Body of pancreas (tissue), 4 donors: ENCODE results near the gene PRSS38.

Source experiments
- POLR2A ChIP-seq, 3 donors: fragments of 450-650 bp; IDR thresholded peaks; one replicate each; pipeline ENCODE4 v1.6.1; 2016; ENCODE audit warnings: antibody characterized with exemption in 3 of 3, mild to moderate bottlenecking in 2 of 3
- TF ChIP-seq, protein P1 (sequence below), 7 experiments: fragments of 450-650 bp in 4 of 7; fragments of 200-600 bp in 3 of 7; sonication (generic) in 3 of 7; IDR thresholded peaks; one replicate each; pipeline ENCODE4 v1.5.1; 2016 to 2019; ENCODE audit warnings: antibody characterized with exemption in 7 of 7

DNA sequence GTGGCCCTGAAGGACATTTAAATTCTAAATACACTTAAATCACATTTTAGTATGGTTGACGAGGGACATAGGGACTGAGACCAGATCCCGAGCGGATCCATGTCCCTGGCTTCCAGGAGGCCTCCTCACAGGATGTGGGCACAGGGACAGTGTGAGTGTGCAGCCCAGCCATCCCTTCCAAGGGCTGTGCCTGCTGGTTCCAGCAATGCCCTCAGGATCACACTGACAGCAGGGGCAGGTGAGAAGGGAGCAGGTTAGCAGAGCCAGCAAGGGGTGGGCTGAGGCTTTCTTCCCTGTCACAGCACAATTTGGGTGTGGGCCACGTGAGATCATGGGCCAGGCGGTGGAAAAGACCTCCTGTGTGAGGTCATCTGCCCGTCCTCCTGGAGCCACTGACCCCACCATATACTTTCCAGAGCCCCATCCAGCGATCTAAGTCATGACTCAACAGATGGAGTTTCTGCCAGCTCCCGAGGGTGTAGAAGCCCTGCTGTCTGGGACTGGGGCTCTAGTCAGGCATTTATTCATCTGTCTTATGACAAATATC, 37.0 kb upstream of the PRSS38 start:
- TF ChIP-seq, protein P1, sequence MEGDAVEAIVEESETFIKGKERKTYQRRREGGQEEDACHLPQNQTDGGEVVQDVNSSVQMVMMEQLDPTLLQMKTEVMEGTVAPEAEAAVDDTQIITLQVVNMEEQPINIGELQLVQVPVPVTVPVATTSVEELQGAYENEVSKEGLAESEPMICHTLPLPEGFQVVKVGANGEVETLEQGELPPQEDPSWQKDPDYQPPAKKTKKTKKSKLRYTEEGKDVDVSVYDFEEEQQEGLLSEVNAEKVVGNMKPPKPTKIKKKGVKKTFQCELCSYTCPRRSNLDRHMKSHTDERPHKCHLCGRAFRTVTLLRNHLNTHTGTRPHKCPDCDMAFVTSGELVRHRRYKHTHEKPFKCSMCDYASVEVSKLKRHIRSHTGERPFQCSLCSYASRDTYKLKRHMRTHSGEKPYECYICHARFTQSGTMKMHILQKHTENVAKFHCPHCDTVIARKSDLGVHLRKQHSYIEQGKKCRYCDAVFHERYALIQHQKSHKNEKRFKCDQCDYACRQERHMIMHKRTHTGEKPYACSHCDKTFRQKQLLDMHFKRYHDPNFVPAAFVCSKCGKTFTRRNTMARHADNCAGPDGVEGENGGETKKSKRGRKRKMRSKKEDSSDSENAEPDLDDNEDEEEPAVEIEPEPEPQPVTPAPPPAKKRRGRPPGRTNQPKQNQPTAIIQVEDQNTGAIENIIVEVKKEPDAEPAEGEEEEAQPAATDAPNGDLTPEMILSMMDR (IDR thresholded peaks at IDR 0.05), result no peak
- TF ChIP-seq POLR2A (IDR thresholded peaks at IDR 0.05), result no peak
